ES-I3 (cell line): ENCODE results near the gene STARD3NL.
"Not testable (repeated sequence)": the region's sequence is repeated elsewhere in the genome, so short reads cannot be mapped to it uniquely, and the experiment has no call there.

Experiments used
- H3K36me3 ChIP-seq: 2 replicates; pipeline ENCODE4 v1.6.1; 2013; ENCODE audit warnings: mild to moderate bottlenecking, low read length, control low read depth, moderate library complexity; ENCODE audit not compliant: insufficient read depth
- H3K4me1 ChIP-seq: 2 replicates; pipeline ENCODE4 v1.6.1; 2013; ENCODE audit warnings: mild to moderate bottlenecking, control low read depth, low read length; ENCODE audit not compliant: insufficient read depth
- H3K9ac ChIP-seq: 2 replicates; pipeline ENCODE4 v1.6.1; 2013; ENCODE audit warnings: low read depth, mild to moderate bottlenecking, low read length, moderate library complexity
- H3K9me3 ChIP-seq: 2 replicates; pipeline ENCODE4 v1.6.1; 2013; ENCODE audit warnings: mild to moderate bottlenecking, low read length, moderate library complexity; ENCODE audit not compliant: control insufficient read depth, insufficient read depth

The STARD3NL gene

DNA sequence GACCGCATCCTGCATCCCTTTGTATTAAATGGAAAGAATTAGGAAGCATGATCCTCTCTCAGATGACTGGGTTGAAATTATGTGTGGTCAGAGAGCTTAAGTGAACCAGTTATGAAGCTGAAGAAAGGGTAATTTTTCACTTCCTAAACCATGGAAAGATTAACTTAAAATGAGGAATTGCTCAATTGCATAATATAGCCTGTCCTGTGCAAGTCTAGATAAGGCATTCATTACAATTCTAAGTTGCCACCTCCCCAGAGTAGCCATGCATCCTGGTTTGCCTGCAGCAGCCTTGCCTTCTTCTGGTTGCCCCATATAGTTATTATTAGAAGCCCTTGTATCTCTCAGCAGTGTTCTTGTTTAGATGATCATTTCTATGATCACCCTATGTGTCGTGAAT lies 45.3 kb downstream of the STARD3NL start:
- Histone ChIP-seq H3K4me1 (peaks cover 2% of the 10 kb centered on the region; the same call in 1 of the 2 replicates), H3K9ac (no peak overlapping the region), H3K36me3 (peaks cover 7% of the 10 kb centered on the region; the same call in 1 of the 2 replicates)

DNA sequence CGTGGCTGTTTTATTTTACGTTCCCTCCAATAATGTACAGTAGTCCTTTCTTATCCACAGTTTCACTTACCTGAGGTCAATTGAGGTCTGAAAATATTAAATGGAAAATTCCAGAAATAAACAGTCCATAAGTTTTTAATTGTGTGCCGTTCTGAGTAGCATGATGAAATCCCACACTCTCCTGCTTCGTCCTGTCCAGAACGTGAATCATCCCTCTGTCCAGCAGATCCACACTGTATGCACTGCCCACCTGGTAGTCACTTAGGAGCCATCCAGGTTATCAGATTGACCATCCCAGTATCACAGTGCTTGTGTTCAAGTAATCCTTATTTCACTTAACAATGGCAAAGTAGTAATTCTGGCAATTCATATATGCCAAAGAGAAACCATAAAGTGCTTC lies 46.3 kb downstream of the STARD3NL start:
- Histone ChIP-seq H3K4me1 (peaks cover 4% of the 10 kb centered on the region; the same call in 1 of the 2 replicates), H3K9ac (no peak overlapping the region), H3K9me3 (no peaks in the 10 kb centered on the region), H3K36me3 (peaks cover 4% of the 10 kb centered on the region; the same call in 1 of the 2 replicates)

More for the DNA sequence above, 45.3 kb downstream of the STARD3NL start:
- H3K9me3 ChIP-seq: no peaks in the 10 kb centered on the region

DNA sequence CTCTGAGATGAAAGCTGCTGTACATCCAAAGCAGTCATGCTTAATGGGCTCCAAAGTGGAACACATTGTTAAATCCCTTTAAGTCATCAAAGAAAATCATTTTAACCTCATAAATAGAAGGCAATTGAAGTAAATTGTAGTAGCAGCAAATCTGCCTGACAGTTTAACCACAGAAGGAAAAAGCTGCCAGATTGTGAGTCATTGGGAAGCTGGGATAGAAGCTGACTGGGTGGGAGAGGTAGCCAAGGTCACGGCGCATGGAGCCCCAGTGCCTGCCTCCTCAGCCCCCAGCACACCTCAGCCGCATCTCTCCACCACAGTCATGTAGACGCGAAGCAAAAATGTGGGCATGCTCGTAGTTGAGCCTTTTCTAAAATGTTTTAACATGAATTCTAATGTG lies 51.3 kb downstream of the STARD3NL start:
- H3K4me1 ChIP-seq: peaks cover 4% of the 10 kb centered on the region; the same call in 1 of the 2 replicates
- H3K36me3 ChIP-seq: no peaks in the 10 kb centered on the region
- H3K9me3 ChIP-seq: no peaks in the 10 kb centered on the region
- no peak overlapping the region for H3K9ac ChIP-seq

GRCh38 chr7:38229884-38230642 lies 52.0 kb downstream of the STARD3NL start:
- no peak overlapping the region for H3K9ac ChIP-seq
- H3K9me3 ChIP-seq: no peaks in the 10 kb centered on the region
- peaks cover 4% of the 10 kb centered on the region; the same call in 1 of the 2 replicates for H3K4me1 ChIP-seq
- no peaks in the 10 kb centered on the region for H3K36me3 ChIP-seq

DNA sequence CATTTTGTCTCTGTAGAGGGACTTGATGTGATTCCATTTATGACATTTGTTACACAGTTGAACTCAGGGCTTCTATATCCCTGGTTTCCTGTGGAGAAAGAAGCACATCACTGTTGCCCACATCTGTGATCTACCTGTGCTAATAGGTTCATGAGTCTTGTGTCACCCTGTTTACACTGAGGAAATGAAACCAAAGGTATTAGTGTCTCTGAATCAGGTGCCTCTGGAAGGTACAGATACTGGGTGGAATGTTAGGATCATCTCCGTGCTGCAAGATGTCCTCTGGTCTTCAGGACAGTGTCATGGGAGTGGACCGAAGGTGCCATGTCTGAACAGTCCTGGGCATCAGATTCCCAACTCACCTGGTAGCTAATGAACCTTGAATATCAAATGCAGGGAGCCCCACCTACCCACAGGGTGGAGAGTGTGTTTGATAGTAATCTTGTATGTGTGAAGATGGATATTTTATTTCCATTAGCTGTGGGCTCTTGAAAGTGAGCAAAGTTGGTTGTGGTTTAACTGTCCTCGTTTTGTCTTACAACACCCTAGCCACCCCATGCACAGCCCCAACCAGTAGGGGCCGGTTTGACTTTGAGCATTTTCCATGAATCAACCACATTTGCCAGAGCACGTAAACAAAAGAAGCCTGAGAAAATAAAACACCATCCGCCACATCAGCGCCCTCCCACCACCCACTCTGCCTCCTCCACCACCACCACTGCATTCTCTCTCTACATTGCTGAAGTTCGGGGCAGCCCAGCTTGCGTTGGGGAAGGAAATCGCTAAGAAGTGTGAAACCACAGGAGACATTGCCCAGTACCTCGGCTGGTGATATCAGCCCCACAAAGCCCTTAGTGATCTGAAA lies 54.7 kb downstream of the STARD3NL start:
- no peaks in the 10 kb centered on the region for H3K9me3 ChIP-seq
- peaks cover 4% of the 10 kb centered on the region; the same call in 1 of the 2 replicates for H3K4me1 ChIP-seq
- no peak overlapping the region for H3K9ac ChIP-seq
- no peaks in the 10 kb centered on the region for H3K36me3 ChIP-seq

DNA sequence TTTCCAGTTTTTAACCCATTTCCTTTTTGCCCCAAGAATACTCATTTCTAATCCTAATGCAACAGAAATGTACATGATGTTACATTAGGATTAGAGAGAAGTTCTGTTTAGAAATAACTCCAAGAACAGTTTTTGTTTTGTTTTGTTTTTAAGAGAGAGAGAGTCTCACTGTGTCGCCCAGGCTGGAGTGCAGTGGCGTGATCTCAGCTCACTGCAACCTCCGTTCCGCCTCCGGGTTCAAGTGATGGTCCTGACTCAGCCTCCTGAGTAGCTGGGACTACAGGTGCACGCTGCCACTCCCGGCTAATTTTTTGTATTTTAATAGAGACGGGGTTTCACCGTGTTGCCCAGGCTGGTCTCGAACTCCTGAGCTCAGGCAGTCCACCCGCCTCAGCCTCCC lies 56.7 kb downstream of the STARD3NL start:
- H3K9me3 ChIP-seq, H3K36me3 ChIP-seq, H3K9ac ChIP-seq, H3K4me1 ChIP-seq: not testable (repeated sequence)

GRCh38 chr7:38235606-38236005 lies 57.6 kb downstream of the STARD3NL start:
- H3K9me3 ChIP-seq: no peaks in the 10 kb centered on the region
- H3K4me1 ChIP-seq: no peaks in the 10 kb centered on the region
- no peak overlapping the region for H3K9ac ChIP-seq
- no peaks in the 10 kb centered on the region for H3K36me3 ChIP-seq

- not testable (repeated sequence) for H3K9ac ChIP-seq, H3K36me3 ChIP-seq, H3K9me3 ChIP-seq, H3K4me1 ChIP-seq
Measured at GRCh38 chr7:38239129-38239528, 61.1 kb downstream of the STARD3NL start.

DNA sequence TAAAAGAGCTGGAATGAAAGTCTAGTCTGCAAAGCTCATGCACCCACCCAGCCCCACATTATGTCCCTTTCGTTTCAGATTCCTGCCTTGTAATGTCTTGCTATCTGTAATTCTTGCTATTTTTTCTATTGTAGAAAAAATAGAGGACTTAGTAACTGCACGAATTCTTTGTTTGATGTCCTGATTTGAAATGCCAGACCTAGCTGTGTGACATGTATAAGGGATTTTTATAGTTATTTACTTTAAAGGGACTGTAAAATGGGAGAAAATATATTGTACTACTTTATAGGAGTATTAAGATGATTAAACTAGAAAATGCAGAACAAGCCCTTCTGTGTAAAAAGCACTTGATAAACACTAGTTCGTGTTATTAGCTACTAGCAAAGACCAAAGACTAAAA lies 63.0 kb downstream of the STARD3NL start:
- Histone ChIP-seq H3K9ac (no peak overlapping the region), H3K4me1 (no peaks in the 10 kb centered on the region), H3K9me3 (no peaks in the 10 kb centered on the region), H3K36me3 (no peaks in the 10 kb centered on the region)

DNA sequence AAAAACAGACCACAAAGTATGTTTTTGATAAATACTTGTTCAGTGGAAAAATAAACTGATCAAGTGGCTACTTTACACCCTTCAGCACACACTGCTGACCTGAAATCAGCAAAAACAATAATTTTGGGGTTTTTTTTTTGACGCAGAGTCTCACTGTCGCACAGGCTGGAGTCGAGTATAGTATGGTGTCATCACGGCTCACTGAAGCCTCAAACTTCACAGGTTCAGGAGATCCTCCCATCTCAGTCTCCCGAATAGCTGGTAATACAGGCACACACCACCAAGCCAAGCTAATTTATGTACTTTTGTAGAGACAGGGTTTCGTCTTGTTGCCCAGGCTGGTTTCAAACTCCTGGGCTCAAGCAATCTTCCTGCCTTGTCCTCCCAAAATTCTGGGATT lies 64.8 kb downstream of the STARD3NL start:
- Histone ChIP-seq H3K36me3 (no peaks in the 10 kb centered on the region), H3K4me1 (no peaks in the 10 kb centered on the region), H3K9me3 (no peaks in the 10 kb centered on the region), H3K9ac (no peak overlapping the region)

- not testable (repeated sequence) for H3K36me3 ChIP-seq, H3K9me3 ChIP-seq, H3K4me1 ChIP-seq, H3K9ac ChIP-seq
Measured at GRCh38 chr7:38243345-38243744, 65.3 kb downstream of the STARD3NL start.

GRCh38 chr7:38244516-38244915 lies 66.5 kb downstream of the STARD3NL start:
- no peaks in the 10 kb centered on the region for H3K36me3 ChIP-seq
- H3K9me3 ChIP-seq: no peaks in the 10 kb centered on the region
- no peaks in the 10 kb centered on the region for H3K4me1 ChIP-seq
- H3K9ac ChIP-seq: no peak overlapping the region

- Histone ChIP-seq H3K9ac (no peak overlapping the region), H3K4me1 (no peaks in the 10 kb centered on the region), H3K9me3 (no peaks in the 10 kb centered on the region), H3K36me3 (no peaks in the 10 kb centered on the region)
Measured at GRCh38 chr7:38245409-38245977, 67.4 kb downstream of the STARD3NL start.

DNA sequence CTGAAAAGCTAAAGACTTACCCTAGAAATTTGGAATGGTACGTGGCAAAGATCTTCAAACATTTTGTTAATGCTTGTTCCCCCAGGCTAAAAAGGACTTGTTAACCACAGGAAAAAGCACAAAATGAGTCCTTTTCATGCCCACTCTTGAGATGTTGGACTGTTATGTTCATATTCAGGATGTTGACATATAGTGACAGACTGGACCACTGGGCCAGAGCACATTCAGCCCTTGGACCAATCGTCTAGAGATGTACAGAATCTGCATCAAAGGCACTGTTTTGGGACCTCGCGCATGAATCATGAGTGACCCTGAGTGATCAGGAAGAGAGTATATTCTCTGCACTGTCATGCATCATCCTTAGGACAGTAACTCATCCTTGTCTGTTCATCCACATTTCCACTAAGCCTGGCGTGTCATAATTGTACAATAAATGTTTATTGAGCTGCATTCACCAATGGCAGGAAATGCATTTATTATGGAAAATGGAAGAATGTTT lies 70.1 kb downstream of the STARD3NL start:
- H3K36me3 ChIP-seq: no peaks in the 10 kb centered on the region
- no peaks in the 10 kb centered on the region for H3K4me1 ChIP-seq
- no peaks in the 10 kb centered on the region for H3K9me3 ChIP-seq
- no peak overlapping the region for H3K9ac ChIP-seq
